ENCODE measurements around the gene LMBRD2. TPM values are rescaled to one million over a fixed set of nuclear protein-coding genes. Genes with fewer than 3 reads are reported as not detected.

LMBRD2 gene
- total and polyA plus RNA-seq, 2 of the 8 experiments (the other 6 are each of a cell fraction or from before 2014, with no cell fraction given), result 1.1 to 4.1 TPM

DNA sequence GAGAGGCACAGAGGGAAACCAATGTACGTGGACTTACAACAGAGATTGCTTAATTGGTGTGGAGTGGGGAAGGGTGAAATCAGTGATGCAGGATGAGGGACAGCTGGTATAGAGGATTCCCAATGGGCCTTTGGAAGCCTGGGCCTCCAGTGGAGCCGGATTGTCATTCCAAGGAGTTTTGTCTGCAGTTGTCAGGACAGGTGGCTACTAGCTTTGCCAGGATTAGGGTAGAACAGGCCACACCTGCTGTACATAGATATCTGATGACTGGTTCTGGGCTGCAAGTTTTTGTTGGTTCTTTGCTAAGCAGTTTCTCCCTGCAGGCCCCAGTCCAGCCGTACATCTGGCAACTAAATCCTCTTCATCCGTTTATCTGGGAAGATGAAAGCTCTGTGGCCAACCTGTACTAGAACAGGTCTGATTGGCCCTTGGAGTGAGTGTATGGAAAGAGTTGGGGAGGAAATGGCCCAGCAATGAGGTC, 4.5 kb upstream of the LMBRD2 start:
- Histone ChIP-seq H3K36me3 (ENCODE audit: control insufficient read depth in 2 of 4, insufficient read depth in 4 of 4, low read length in 3 of 4) (peaks cover 2 to 58% (median 27%) of the 10 kb centered on the region in 4 experiments; a peak in 7 of 8 replicates), H2BK120ac (replicated peaks; ENCODE audit: low read depth, low read length) (no peak overlapping the region), H3K4me2 (ENCODE audit: insufficient read depth in 1 of 2, low read depth in 2 of 2, low read length in 2 of 2) (no peak overlapping the region), H3K18ac (ENCODE audit: extremely low read depth, low read length) (no peak overlapping the region), H3K4me1 (replicated peaks in 1 of 4; ENCODE audit: control insufficient read depth in 3 of 4, insufficient read depth in 4 of 4, low read length in 3 of 4) (peaks cover 0 to 5% (median 2%) of the 10 kb centered on the region in 4 experiments; a peak in 3 of 7 replicates), H3K9ac (replicated peaks in 1 of 4; ENCODE audit: extremely low read depth in 1 of 4, low read depth in 3 of 4, low read length in 3 of 4) (no peak overlapping the region), H2BK5ac (ENCODE audit: low read depth, low read length) (no peak overlapping the region), H2BK12ac (ENCODE audit: low read depth, low read length) (no peak overlapping the region), H4K5ac (ENCODE audit: insufficient read length, low read depth, low read length) (no peak overlapping the region), H3K9me3 (ENCODE audit: insufficient read depth in 2 of 2, low read depth in 1 of 2, low read length in 1 of 2) (no peaks in the 10 kb centered on the region), H3K23me2 (ENCODE audit: low read depth, low read length) (peaks cover 6% of the 10 kb centered on the region; the same call in 1 of the 2 replicates), H4K8ac (ENCODE audit: extremely low read depth, insufficient read depth, low read length) (no peak overlapping the region), H3K79me1 (ENCODE audit: low read depth, low read length) (no peaks in the 10 kb centered on the region; the same call in 1 of the 2 replicates), H4K20me1 (replicated peaks in 1 of 2; ENCODE audit: control insufficient read depth in 1 of 2, insufficient read depth in 2 of 2, low read length in 2 of 2) (peaks cover 0 to 1% of the 10 kb centered on the region in 2 experiments), H3K79me2 (ENCODE audit: control insufficient read depth in 1 of 2, insufficient read depth in 2 of 2, low read length in 2 of 2) (peaks cover 0 to 43% of the 10 kb centered on the region in 2 experiments; a peak in 3 of 4 replicates), H2BK20ac (ENCODE audit: low read length) (no peak overlapping the region), H2AK5ac (ENCODE audit: low read depth, low read length) (no peak overlapping the region), H3K23ac (ENCODE audit: insufficient read length) (no peak overlapping the region), H3K27ac (ENCODE audit: low read depth, low read length) (no peak overlapping the region; the same call in 1 of the 2 replicates), H3K27me3 (replicated peaks in 1 of 4; ENCODE audit: control insufficient read depth in 3 of 4, extremely low read depth in 1 of 4, insufficient read depth in 3 of 4, low read length in 3 of 4) (no peaks in the 10 kb centered on the region), H3K4me3 (ENCODE audit: extremely low read depth in 1 of 4, insufficient read depth in 2 of 4, low read depth in 3 of 4, low read length in 4 of 4) (no peak overlapping the region), H3K14ac (ENCODE audit: insufficient read length) (no peak overlapping the region), H4K91ac (replicated peaks; ENCODE audit: insufficient read length, low read length) (no peak overlapping the region), H3K56ac (replicated peaks; ENCODE audit: insufficient read length, low read depth, low read length) (no peak overlapping the region), H2BK15ac (ENCODE audit: low read length) (no peak overlapping the region), H2AFZ (ENCODE audit: low read length) (no peak overlapping the region), H3K4ac (replicated peaks; ENCODE audit: insufficient read length, low read depth, low read length) (no peak overlapping the region)
- FAIRE-seq (no peak), DNase-seq (ENCODE audit: low read depth in 1 of 2, low spot score in 2 of 2) (no peak)
- ChIA-PET POLR2A (ENCODE audit: partially characterized antibody) (interaction anchor here (1.1 to 1.2 kb wide), 2 partner anchors 46 to 84 kb away, joined by 3 to 4 read pairs; no protein-coding TSS in a partner anchor), CTCF (ENCODE audit: partially characterized antibody) (interaction anchor here (0.6 to 1.6 kb wide), 3 partner anchors 9 to 304 kb away, joined by 3 to 5 read pairs (median 4); no protein-coding TSS in a partner anchor)
- 89% methylated on average over 4 of the region's 4 CpGs; no CpG with 5 or more reads in 1 of the 2 experiments for WGBS, 2 experiments (ENCODE audit: extremely low coverage in 1 of 2, insufficient coverage in 1 of 2, insufficient read length in 1 of 2, insufficient replicate concordance in 2 of 2, low coverage in 1 of 2, low lambda C conversion rate in 2 of 2, missing lambda C conversion rate in 1 of 2)
- TF ChIP-seq RNF2 (IDR thresholded peaks at IDR 0.05; ENCODE audit: borderline replicate concordance, low read depth, low read length, missing control alignments, poor library complexity, severe bottlenecking) (no peak), HDAC6 (IDR thresholded peaks at IDR 0.05; ENCODE audit: low read depth, low read length) (no peak), KDM5A (IDR thresholded peaks at IDR 0.05; ENCODE audit: low read length) (no peak), HDAC2 (IDR thresholded peaks at IDR 0.05; ENCODE audit: borderline replicate concordance in 1 of 2, low read depth in 2 of 2, low read length in 2 of 2) (no peak), POU5F1 (IDR thresholded peaks at IDR 0.05; ENCODE audit: low read depth, low read length) (no peak), CREB1 (IDR thresholded peaks at IDR 0.05) (no peak), RAD21 (IDR thresholded peaks at IDR 0.05 in 1 of 2, conservative IDR thresholded peaks at IDR 0.05 in 1 of 2; ENCODE audit: low read depth in 2 of 2, low read length in 2 of 2) (no peak), TAF7 (optimal IDR thresholded peaks at IDR 0.05; ENCODE audit: borderline replicate concordance, low read depth, low read length) (no peak), GABPA (IDR thresholded peaks at IDR 0.05; ENCODE audit: borderline replicate concordance, insufficient read depth, low read length) (no peak), FOSL1 (IDR thresholded peaks at IDR 0.05; ENCODE audit: insufficient read depth, low read depth, low read length) (no peak)
- TF ChIP-seq, protein P1, sequence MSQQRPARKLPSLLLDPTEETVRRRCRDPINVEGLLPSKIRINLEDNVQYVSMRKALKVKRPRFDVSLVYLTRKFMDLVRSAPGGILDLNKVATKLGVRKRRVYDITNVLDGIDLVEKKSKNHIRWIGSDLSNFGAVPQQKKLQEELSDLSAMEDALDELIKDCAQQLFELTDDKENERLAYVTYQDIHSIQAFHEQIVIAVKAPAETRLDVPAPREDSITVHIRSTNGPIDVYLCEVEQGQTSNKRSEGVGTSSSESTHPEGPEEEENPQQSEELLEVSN (IDR thresholded peaks at IDR 0.05), result no peak

All from H1 (cell line).